NCI-H2029 treated with DMSO at 0.1 percent for 48 hours (cell line): Measurements from ENCODE around the gene BAIAP2L2.
"Not testable (repeated sequence)": the region's sequence is repeated elsewhere in the genome, so short reads cannot be mapped to it uniquely, and the experiment has no call there.

ENCODE experiments used
- DNase-seq: peaks from one replicate; lab custom pipeline; 2025; lab: John Stamatoyannopoulos, UW

Gene BAIAP2L2

GRCh38 chr22:38127869-38128268 lies 17.4 kb upstream of the BAIAP2L2 start:
- DNase-seq: no peak

GRCh38 chr22:38126928-38127668 lies 16.6 kb upstream of the BAIAP2L2 start:
- no peak for DNase-seq

- no peak for DNase-seq
Observed at GRCh38 chr22:38125751-38126201, 15.3 kb upstream of the BAIAP2L2 start.

- DNase-seq: no peak
Observed at GRCh38 chr22:38125038-38125610, 14.6 kb upstream of the BAIAP2L2 start.

GRCh38 chr22:38124236-38124974 lies 13.9 kb upstream of the BAIAP2L2 start:
- DNase-seq: no peak

GRCh38 chr22:38122616-38123015 lies 12.1 kb upstream of the BAIAP2L2 start:
- no peak for DNase-seq

- DNase-seq: no peak
Observed at GRCh38 chr22:38120359-38121110, 10.1 kb upstream of the BAIAP2L2 start.

- not testable (repeated sequence) for DNase-seq
Observed at GRCh38 chr22:38118747-38119146, 8.3 kb upstream of the BAIAP2L2 start.

- no peak for DNase-seq
Observed at GRCh38 chr22:38118182-38118581, 7.7 kb upstream of the BAIAP2L2 start.

GRCh38 chr22:38117556-38117955 lies 7.1 kb upstream of the BAIAP2L2 start:
- not testable (repeated sequence) for DNase-seq

- DNase-seq: no peak
Observed at GRCh38 chr22:38115423-38116205, 5.1 kb upstream of the BAIAP2L2 start.

- peak; percentile 7 for DNase-seq
Observed at GRCh38 chr22:38114484-38115398, 4.3 kb upstream of the BAIAP2L2 start.

- no peak for DNase-seq
Observed at GRCh38 chr22:38112381-38112780, 1.9 kb upstream of the BAIAP2L2 start.

GRCh38 chr22:38111925-38112355 lies 1.5 kb upstream of the BAIAP2L2 start:
- no peak for DNase-seq

- no peak for DNase-seq
Observed at GRCh38 chr22:38110863-38111852, 674 bp upstream of the BAIAP2L2 start.

GRCh38 chr22:38109371-38110001 lies 998 bp downstream of the BAIAP2L2 start:
- no peak for DNase-seq

- no peak for DNase-seq
Observed at GRCh38 chr22:38108561-38109319, 1.7 kb downstream of the BAIAP2L2 start.
